Testis (tissue), 3 donors: Measurements from ENCODE around the gene TNFSF10. TPM values are rescaled to one million over a fixed set of nuclear protein-coding genes. Genes with fewer than 3 reads are reported as not detected.

Source experiments
- DNase-seq: peaks from one replicate; pipeline ENCODE4 v3.0.0-alpha.2; 2019
- H3K27ac ChIP-seq, 2 donors: fragments of 200-600 bp; sonication (generic); one replicate each; pipeline ENCODE4 v1.5.1; 2019
- H3K27me3 ChIP-seq: fragments of 200-600 bp; sonication (generic); one replicate; pipeline ENCODE4 v1.5.1; 2019
- H3K36me3 ChIP-seq: fragments of 200-600 bp; sonication (generic); one replicate; pipeline ENCODE4 v1.5.1; 2017; ENCODE audit warnings: low read depth; ENCODE audit errors: missing control alignments
- H3K4me1 ChIP-seq: fragments of 200-600 bp; sonication (generic); one replicate; pipeline ENCODE4 v1.5.1; 2019
- H3K4me3 ChIP-seq, 2 donors: fragments of 200-600 bp; sonication (generic); one replicate each; pipeline ENCODE4 v1.5.1; 2017 to 2019
- H3K9me3 ChIP-seq: fragments of 200-600 bp; sonication (generic); one replicate; pipeline ENCODE4 v1.5.1; 2017
- POLR2A ChIP-seq: fragments of 450-650 bp; IDR thresholded peaks from one replicate; pipeline ENCODE4 v1.6.1; 2017; ENCODE audit warnings: antibody characterized with exemption, mild to moderate bottlenecking, moderate library complexity
- WGBS, 2 donors: methylation state at CpG; one replicate each; pipeline ENCODE4 v1.1.5; 2018; 5-methylcytosine and 5-hydroxymethylcytosine counted together
- intact Hi-C: fragments of 100-400 bp; cut with DNase I; formaldehyde crosslinking; loops from one replicate; pipeline ENCODE4 v1.15.1; 2023; ENCODE audit warnings: low total_unique reads
- polyA plus RNA-seq: library from polyadenylated mRNA; stranded (reverse); fragments of 350-450 nt; fragmentation: Illumina TruSeq; extraction: RNeasy Lipid Tissue Mini Kit (QIAGEN cat#74804); gene quantifications from one replicate; pipeline ENCODE4 v1.2.3, GENCODE V29; 2014; ENCODE audit warnings: low read depth, low replicate concordance; ENCODE audit not compliant: insufficient read depth
- total RNA-seq, 2 donors: library from RNA; depleted of rRNA; stranded (reverse); fragments of >200 nt; gene quantifications; one replicate each; pipeline ENCODE4 v1.2.3, GENCODE V29; 2016
- TF ChIP-seq, protein P1 (sequence below), 3 experiments: fragments of 450-650 bp in 2 of 3; fragments of 200-600 bp in 1 of 3; sonication (generic) in 1 of 3; IDR thresholded peaks; one replicate each; pipeline ENCODE4 v1.5.1; 2016 to 2019; ENCODE audit warnings: antibody characterized with exemption in 3 of 3, mild to moderate bottlenecking in 2 of 3, moderate library complexity in 1 of 3

TNFSF10 gene
- total and polyA plus RNA-seq, 3 donors from 2014 or later, result 4.3 to 10.0 (median 8.1) TPM

- H3K9me3 ChIP-seq, result no peaks in the 10 kb centered on the region
- no peaks in the 10 kb centered on the region for H3K4me1 ChIP-seq
- no peak overlapping the region for H3K4me3 ChIP-seq
- TF ChIP-seq POLR2A, result no peak
- TF ChIP-seq, protein P1, sequence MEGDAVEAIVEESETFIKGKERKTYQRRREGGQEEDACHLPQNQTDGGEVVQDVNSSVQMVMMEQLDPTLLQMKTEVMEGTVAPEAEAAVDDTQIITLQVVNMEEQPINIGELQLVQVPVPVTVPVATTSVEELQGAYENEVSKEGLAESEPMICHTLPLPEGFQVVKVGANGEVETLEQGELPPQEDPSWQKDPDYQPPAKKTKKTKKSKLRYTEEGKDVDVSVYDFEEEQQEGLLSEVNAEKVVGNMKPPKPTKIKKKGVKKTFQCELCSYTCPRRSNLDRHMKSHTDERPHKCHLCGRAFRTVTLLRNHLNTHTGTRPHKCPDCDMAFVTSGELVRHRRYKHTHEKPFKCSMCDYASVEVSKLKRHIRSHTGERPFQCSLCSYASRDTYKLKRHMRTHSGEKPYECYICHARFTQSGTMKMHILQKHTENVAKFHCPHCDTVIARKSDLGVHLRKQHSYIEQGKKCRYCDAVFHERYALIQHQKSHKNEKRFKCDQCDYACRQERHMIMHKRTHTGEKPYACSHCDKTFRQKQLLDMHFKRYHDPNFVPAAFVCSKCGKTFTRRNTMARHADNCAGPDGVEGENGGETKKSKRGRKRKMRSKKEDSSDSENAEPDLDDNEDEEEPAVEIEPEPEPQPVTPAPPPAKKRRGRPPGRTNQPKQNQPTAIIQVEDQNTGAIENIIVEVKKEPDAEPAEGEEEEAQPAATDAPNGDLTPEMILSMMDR (IDR thresholded peaks at IDR 0.05), result no peak
- 87 to 90% methylated on average over 5 of the region's 5 CpGs for WGBS, 2 donors
- H3K36me3 ChIP-seq, result no peaks in the 10 kb centered on the region
- no peak overlapping the region for H3K27ac ChIP-seq
- intact Hi-C loops, result no loop called here
- H3K27me3 ChIP-seq, result no peaks in the 10 kb centered on the region
- DNase-seq, result no peak
Measured at GRCh38 chr3:172536993-172537419, 13.8 kb upstream of the TNFSF10 start.

DNA sequence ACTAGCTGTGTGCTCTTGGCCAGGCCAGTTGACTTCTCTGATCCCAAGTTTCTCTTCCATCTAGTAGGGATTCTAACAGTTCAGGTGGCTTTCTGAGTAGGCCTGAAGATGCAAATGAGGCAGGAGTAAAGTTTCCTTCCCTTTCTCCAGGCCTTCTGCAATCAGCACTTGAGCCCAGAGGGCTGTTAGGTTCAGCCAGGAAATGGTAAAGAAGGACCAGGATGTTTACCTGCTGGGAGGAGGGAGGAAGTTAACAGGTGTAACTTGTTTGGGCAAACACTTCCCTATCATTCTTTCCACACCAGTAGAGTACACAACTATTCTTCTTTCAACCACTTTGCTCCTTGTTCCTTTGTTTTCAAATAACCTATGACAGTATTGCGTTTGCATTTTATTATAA, 13.3 kb upstream of the TNFSF10 start:
- Histone ChIP-seq H3K4me3 (no peak overlapping the region), H3K36me3 (no peaks in the 10 kb centered on the region), H3K4me1 (no peaks in the 10 kb centered on the region), H3K27ac (no peak overlapping the region), H3K27me3 (no peaks in the 10 kb centered on the region), H3K9me3 (no peaks in the 10 kb centered on the region)
- 83 to 100% methylated on average over 1 of the region's 1 CpG for WGBS, 2 donors
- no peak for DNase-seq
- TF ChIP-seq POLR2A, result no peak
- TF ChIP-seq, protein P1 (IDR thresholded peaks at IDR 0.05), result no peak
- intact Hi-C loops, result no loop called here

- 65 to 76% methylated on average over 2 of the region's 2 CpGs for WGBS, 2 donors
- DNase-seq, result no peak
- H3K27me3 ChIP-seq, result no peaks in the 10 kb centered on the region
- no peaks in the 10 kb centered on the region for H3K36me3 ChIP-seq
- intact Hi-C loops, result no loop called here
- TF ChIP-seq, protein P1 (IDR thresholded peaks at IDR 0.05), result no peak
- no peak for TF ChIP-seq POLR2A
- no peak overlapping the region for H3K4me3 ChIP-seq
- H3K4me1 ChIP-seq, result no peaks in the 10 kb centered on the region
- no peak overlapping the region for H3K27ac ChIP-seq
- no peaks in the 10 kb centered on the region for H3K9me3 ChIP-seq
Measured at GRCh38 chr3:172530566-172530965, 7.3 kb upstream of the TNFSF10 start.

GRCh38 chr3:172530101-172530561, 6.9 kb upstream of the TNFSF10 start:
- H3K36me3 ChIP-seq, result no peaks in the 10 kb centered on the region
- TF ChIP-seq, protein P1 (IDR thresholded peaks at IDR 0.05), result no peak
- TF ChIP-seq POLR2A, result no peak
- H3K4me1 ChIP-seq, result no peaks in the 10 kb centered on the region
- intact Hi-C loops, result no loop called here
- DNase-seq, result no peak
- H3K4me3 ChIP-seq, result no peak overlapping the region
- no peaks in the 10 kb centered on the region for H3K27me3 ChIP-seq
- H3K9me3 ChIP-seq, result no peaks in the 10 kb centered on the region
- 92 to 97% methylated on average over 2 of the region's 2 CpGs for WGBS, 2 donors
- H3K27ac ChIP-seq, result no peak overlapping the region

DNA sequence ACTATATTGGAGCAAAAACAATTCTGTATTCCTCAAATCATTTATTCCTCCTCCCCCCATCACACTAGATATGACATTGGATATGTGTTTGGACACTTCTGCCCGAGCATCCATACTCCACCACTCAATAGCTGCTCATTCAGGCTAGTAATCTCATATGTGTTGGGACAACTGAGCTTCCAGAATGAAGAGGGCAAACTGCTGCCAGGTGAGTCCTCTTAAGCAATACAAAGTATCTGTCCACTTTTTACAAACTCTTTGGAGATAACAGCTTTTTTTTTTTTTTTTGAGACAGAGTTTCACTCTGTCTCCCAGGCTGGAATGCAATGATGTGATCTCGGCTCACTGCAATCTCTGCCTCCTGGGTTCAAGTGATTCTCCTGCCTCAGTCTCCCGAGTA, 5.4 kb upstream of the TNFSF10 start:
- no peak for TF ChIP-seq POLR2A
- TF ChIP-seq, protein P1 (IDR thresholded peaks at IDR 0.05), result no peak
- no peak for DNase-seq
- no peak overlapping the region for H3K27ac ChIP-seq
- H3K36me3 ChIP-seq, result no peaks in the 10 kb centered on the region
- intact Hi-C loops, result no loop called here
- WGBS, 2 donors, result 89 to 95% methylated on average over 3 of the region's 3 CpGs
- H3K4me1 ChIP-seq, result no peaks in the 10 kb centered on the region
- no peaks in the 10 kb centered on the region for H3K9me3 ChIP-seq
- H3K27me3 ChIP-seq, result no peaks in the 10 kb centered on the region
- no peak overlapping the region for H3K4me3 ChIP-seq
